ENCODE measurements around the gene PHOSPHO2. TPM values are rescaled to one million over a fixed set of nuclear protein-coding genes. Genes with fewer than 3 reads are reported as not detected.

The PHOSPHO2 gene
- total RNA-seq, 5 donors from 2014 or later (not counting 1 experiment from before 2014, with no cell fraction given) = 3.6 to 8.6 (median 6.1) TPM

Other genes starting within 250 kb of the PHOSPHO2 start
- gene BBS5, start 215.0 kb upstream of the PHOSPHO2 start, total RNA-seq = 1 to 10 TPM; 1.8 to 3.0 (median 2.0) TPM
- gene KLHL41, start 184.8 kb upstream of the PHOSPHO2 start, total RNA-seq = under 1 TPM in 3 of 5 donors, not detected in 2; 0.23 to 0.43 (median 0.35) TPM
- gene FASTKD1, start 120.6 kb upstream of the PHOSPHO2 start, total RNA-seq = 10 to 100 TPM; 17.6 to 26.8 (median 25.2) TPM
- 10 to 100 TPM; 63.6 to 78.2 (median 71.3) TPM for gene PPIG, start 110.1 kb upstream of the PHOSPHO2 start, total RNA-seq
- gene CFAP210, start 64 bp upstream of the PHOSPHO2 start, total RNA-seq = under 1 TPM in 2 of 5 donors, not detected in 3; 0.35 to 0.96 TPM
- 1 to 10 TPM in 3 of 5 donors, under 1 TPM in 2; 0.55 to 1.3 (median 1.2) TPM for gene KLHL23, start 39.4 kb downstream of the PHOSPHO2 start, total RNA-seq
- 100 to 1,000 TPM in 1 of 5 donors, 10 to 100 TPM in 4; 84.3 to 118 (median 91.0) TPM for gene SSB, start 104.4 kb downstream of the PHOSPHO2 start, total RNA-seq
- 10 to 100 TPM; 27.3 to 45.8 (median 41.0) TPM for gene METTL5, start 130.4 kb downstream of the PHOSPHO2 start, total RNA-seq
- gene UBR3, start 133.0 kb downstream of the PHOSPHO2 start, total RNA-seq = 10 to 100 TPM; 28.6 to 49.9 (median 31.3) TPM